MCF 10A (cell line): ENCODE data around the gene APOO. TPM values are rescaled to one million over a fixed set of nuclear protein-coding genes. Genes with fewer than 3 reads are reported as not detected.

Experiments
- BruUV-seq: library from RNA; stranded (reverse); fragments of 400-500 nt; replicated peaks from 2 replicates; lab custom pipeline; 2021; lab: Mats Ljungman, UMichigan
- CTCF ChIA-PET: fragments of 300-600 bp; sonication (Branson Sonifier 250); formaldehyde crosslinking; extraction: SDS; loops from one replicate; lab custom pipeline; 2021; ENCODE audit warnings: antibody characterized with exemption, inconsistent platforms; lab: Yijun Ruan, JAX
- POLR2A ChIA-PET: fragments of 300-600, 350-650 bp; sonication (Branson Sonifier 250); formaldehyde crosslinking; extraction: SDS; loops from one replicate; lab custom pipeline; 2020; ENCODE audit warnings: antibody characterized with exemption, inconsistent platforms; lab: Yijun Ruan, JAX
- DNase-seq: peaks from one replicate; pipeline ENCODE4 v3.0.0-alpha.2; 2018; ENCODE audit not compliant: unreplicated experiment
- H3K27ac Mint-ChIP-seq: one replicate; pipeline ENCODE4 v1.8.0; 2022; ENCODE audit warnings: mild to moderate bottlenecking, low read depth, mixed read lengths; ENCODE audit not compliant: unreplicated experiment
- H3K27me3 Mint-ChIP-seq: one replicate; pipeline ENCODE4 v1.8.0; 2022; ENCODE audit warnings: mixed read lengths; ENCODE audit not compliant: insufficient read depth, unreplicated experiment
- H3K36me3 Mint-ChIP-seq: one replicate; pipeline ENCODE4 v1.8.0; 2022; ENCODE audit warnings: mild to moderate bottlenecking, moderate library complexity, mixed read lengths; ENCODE audit not compliant: insufficient read depth, unreplicated experiment
- H3K4me1 Mint-ChIP-seq: one replicate; pipeline ENCODE4 v1.8.0; 2022; ENCODE audit warnings: mixed read lengths; ENCODE audit not compliant: insufficient read depth, unreplicated experiment
- H3K4me3 Mint-ChIP-seq: one replicate; pipeline ENCODE4 v1.8.0; 2022; ENCODE audit warnings: mild to moderate bottlenecking, moderate library complexity, mixed read lengths; ENCODE audit not compliant: unreplicated experiment
- H3K9me3 Mint-ChIP-seq: one replicate; pipeline ENCODE4 v1.8.0; 2022; ENCODE audit warnings: mixed read lengths; ENCODE audit not compliant: unreplicated experiment
- CTCF ChIP-seq: fragments of 200-600 bp; IDR thresholded peaks from one replicate; pipeline ENCODE4 v1.8.0; 2022; ENCODE audit warnings: antibody characterized with exemption, mild to moderate bottlenecking; ENCODE audit not compliant: unreplicated experiment
- intact Hi-C: fragments of 100-400 bp; cut with micrococcal nuclease; formaldehyde crosslinking; loops from 2 replicates; pipeline ENCODE4 v1.14.1; 2022
- total RNA-seq: library from RNA; stranded (reverse); gene quantifications from 2 replicates; pipeline ENCODE4 v1.2.3, GENCODE V29; 2022

Gene APOO
- total RNA-seq, 1 experiment from 2014 or later: 35.9 TPM

- no peak overlapping the region for H3K4me3 Mint-ChIP-seq
- H3K4me1 Mint-ChIP-seq: no peaks in the 10 kb centered on the region
- TF ChIP-seq CTCF: no peak
- ChIA-PET CTCF (interaction anchor here (0.6 to 1.3 kb wide), 5 partner anchors 12 to 152 kb away, joined by 3 to 4 read pairs (median 3); no protein-coding TSS in a partner anchor), POLR2A (interaction anchor here (0.6 to 2.3 kb wide), 2 partner anchors 12 to 157 kb away, joined by 3 to 8 read pairs; no protein-coding TSS in a partner anchor)
- H3K27ac Mint-ChIP-seq: no peak overlapping the region
- BruUV-seq: no TSS peak
- H3K36me3 Mint-ChIP-seq: peaks cover 21% of the 10 kb centered on the region
- peaks cover 11% of the 10 kb centered on the region for H3K27me3 Mint-ChIP-seq
- H3K9me3 Mint-ChIP-seq: no peaks in the 10 kb centered on the region
- intact Hi-C loops: no loop called here
- DNase-seq: no peak
Observed at GRCh38 chrX:23854122-23854521, 53.6 kb downstream of the APOO start.

- intact Hi-C loops: no loop called here
- H3K4me1 Mint-ChIP-seq: no peaks in the 10 kb centered on the region
- no peak overlapping the region for H3K4me3 Mint-ChIP-seq
- no peak overlapping the region for H3K27ac Mint-ChIP-seq
- H3K9me3 Mint-ChIP-seq: no peaks in the 10 kb centered on the region
- TF ChIP-seq CTCF: no peak
- POLR2A ChIA-PET: no interaction called here
- peaks cover 2% of the 10 kb centered on the region for H3K27me3 Mint-ChIP-seq
- BruUV-seq: no TSS peak
- DNase-seq: no peak
- CTCF ChIA-PET: interaction anchor here (0.7 to 0.8 kb wide), 2 partner anchors 13 to 157 kb away, joined by 3 to 4 read pairs; no protein-coding TSS in a partner anchor
- H3K36me3 Mint-ChIP-seq: peaks cover 6% of the 10 kb centered on the region
Observed at GRCh38 chrX:23851544-23851943, 56.2 kb downstream of the APOO start.

DNA sequence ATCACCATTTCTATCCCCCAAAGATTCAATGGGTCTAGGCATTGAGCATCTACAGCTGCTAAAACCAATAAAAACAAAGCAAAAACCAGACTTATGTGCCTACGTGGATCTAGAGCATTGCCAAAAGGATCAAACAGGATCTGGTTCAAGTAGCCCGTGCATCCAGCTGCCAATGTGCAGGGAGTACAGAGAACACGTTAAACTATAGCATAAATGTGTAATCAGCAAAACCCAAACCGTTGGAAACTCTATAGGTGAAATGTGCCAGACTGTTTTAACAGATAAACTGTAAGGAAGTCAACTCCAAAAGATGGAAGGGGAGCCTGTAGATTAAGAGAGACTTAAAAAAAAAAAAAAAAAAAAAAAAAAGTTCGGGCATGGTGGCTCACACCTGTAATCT lies 58.5 kb downstream of the APOO start:
- POLR2A ChIA-PET: interaction anchor here (0.7 to 0.9 kb wide), 2 partner anchors 13 to 14 kb away, joined by 3 to 4 read pairs; no protein-coding TSS in a partner anchor
- no peaks in the 10 kb centered on the region for H3K4me1 Mint-ChIP-seq
- CTCF ChIA-PET: no interaction called here
- no peak for DNase-seq
- H3K27me3 Mint-ChIP-seq: no peaks in the 10 kb centered on the region
- BruUV-seq: no TSS peak
- intact Hi-C loops: no loop called here
- H3K36me3 Mint-ChIP-seq: peaks cover 6% of the 10 kb centered on the region
- no peak overlapping the region for H3K27ac Mint-ChIP-seq
- no peak overlapping the region for H3K4me3 Mint-ChIP-seq
- H3K9me3 Mint-ChIP-seq: no peaks in the 10 kb centered on the region
- no peak for TF ChIP-seq CTCF

DNA sequence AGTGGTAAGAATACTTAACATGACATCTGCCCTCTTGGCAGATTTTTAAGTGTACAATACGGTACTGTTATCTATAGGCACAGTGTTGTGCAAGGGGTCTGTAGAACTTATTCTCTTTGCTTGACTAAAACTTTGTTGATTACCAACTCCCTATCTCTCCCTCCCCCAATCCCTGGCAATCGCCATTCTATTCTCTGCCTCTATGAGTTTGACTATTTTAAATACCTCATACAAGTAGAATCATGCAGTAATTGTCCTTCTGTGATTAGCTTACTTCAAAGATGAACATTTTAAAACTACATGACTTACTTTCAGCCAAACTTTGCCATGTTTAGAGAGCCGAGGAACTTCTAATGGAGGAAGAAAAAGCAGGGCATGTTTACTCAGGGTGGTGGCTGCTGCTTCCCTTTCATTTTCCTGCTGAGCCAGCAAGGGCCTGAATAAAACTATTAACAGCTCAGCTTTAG lies 62.4 kb downstream of the APOO start:
- no TSS peak for BruUV-seq

More for the DNA sequence above, 62.4 kb downstream of the APOO start:
- CTCF ChIA-PET: interaction anchor here (0.5 to 1.0 kb wide), 3 partner anchors 56 to 1860 kb away, joined by 3 to 5 read pairs (median 4); no protein-coding TSS in a partner anchor
- intact Hi-C loops: no loop called here
- H3K4me1 Mint-ChIP-seq: no peaks in the 10 kb centered on the region
- H3K4me3 Mint-ChIP-seq: no peak overlapping the region
- peaks cover 13% of the 10 kb centered on the region for H3K36me3 Mint-ChIP-seq
- DNase-seq: no peak
- no peaks in the 10 kb centered on the region for H3K27me3 Mint-ChIP-seq
- TF ChIP-seq CTCF: no peak
- no peaks in the 10 kb centered on the region for H3K9me3 Mint-ChIP-seq
- H3K27ac Mint-ChIP-seq: no peak overlapping the region
- POLR2A ChIA-PET: no interaction called here
